IMR-90 (cell line): ENCODE results near the gene ZNF423. TPM values are rescaled to one million over a fixed set of nuclear protein-coding genes. Genes with fewer than 3 reads are reported as not detected.

Source experiments
- ATAC-seq: fragments of 200-7000 bp; cut with Tn5 transposase; 2 replicates; pipeline ENCODE4 v1.9.1; 2020; ENCODE audit warnings: low read depth, mild to moderate bottlenecking, moderate library complexity
- BruUV-seq: library from RNA; stranded (reverse); fragments of 400-500 nt; replicated peaks from 2 replicates; lab custom pipeline; 2021; lab: Mats Ljungman, UMichigan
- CTCF ChIA-PET: fragments of 300-600 bp; formaldehyde crosslinking; extraction: SDS; loops from one replicate; lab custom pipeline; 2021; ENCODE audit warnings: antibody characterized with exemption; lab: Yijun Ruan, JAX
- POLR2A ChIA-PET: fragments of 300-600 bp; sonication (Branson Sonifier 250); formaldehyde crosslinking; loops from one replicate; lab custom pipeline; 2022; ENCODE audit warnings: antibody characterized with exemption; ENCODE audit not compliant: unreplicated experiment; lab: Charles Lee
- DNase-seq: peaks from one replicate; pipeline ENCODE4 v3.0.0; 2013
- H2AFZ ChIP-seq: replicated peaks from 2 replicates; pipeline ENCODE3; 2013; ENCODE audit warnings: low read length, mild to moderate bottlenecking; ENCODE audit not compliant: poor library complexity
- H2AK5ac ChIP-seq: 2 replicates; pipeline ENCODE4 v1.6.1; 2013; ENCODE audit warnings: low read depth, low read length, inconsistent platforms
- H2AK9ac ChIP-seq: replicated peaks from 2 replicates; pipeline ENCODE3; 2013; ENCODE audit warnings: mild to moderate bottlenecking, low read depth, low read length, moderate library complexity; ENCODE audit not compliant: poor library complexity
- H2BK120ac ChIP-seq: 2 replicates; pipeline ENCODE4 v1.6.1; 2013; ENCODE audit warnings: low read depth, low read length, inconsistent platforms
- H2BK15ac ChIP-seq: 3 replicates; pipeline ENCODE4 v1.6.1; 2013; ENCODE audit warnings: low read depth, low read length, inconsistent platforms
- H2BK20ac ChIP-seq: 2 replicates; pipeline ENCODE4 v1.6.1; 2013; ENCODE audit warnings: low read depth, mild to moderate bottlenecking, inconsistent platforms, low read length, moderate library complexity
- H2BK5ac ChIP-seq: 2 replicates; pipeline ENCODE4 v1.6.1; 2013; ENCODE audit warnings: mild to moderate bottlenecking, low read depth, low read length, inconsistent platforms; ENCODE audit not compliant: poor library complexity, severe bottlenecking
- H3K14ac ChIP-seq: replicated peaks from 2 replicates; pipeline ENCODE4 v1.6.1; 2013; ENCODE audit warnings: low read depth, low read length, inconsistent platforms
- H3K18ac ChIP-seq: 2 replicates; pipeline ENCODE4 v1.6.1; 2013; ENCODE audit warnings: low read depth, low read length, control low read depth
- H3K23ac ChIP-seq: 2 replicates; pipeline ENCODE4 v1.6.1; 2013; ENCODE audit warnings: low read depth, low read length, inconsistent platforms
- H3K27ac ChIP-seq: 2 replicates; pipeline ENCODE4 v1.5.1; 2013; ENCODE audit warnings: mild to moderate bottlenecking, control low read depth, low read length; ENCODE audit not compliant: insufficient read depth
- H3K27me3 ChIP-seq: 2 replicates; pipeline ENCODE4 v1.6.1; 2013; ENCODE audit warnings: low read length; ENCODE audit not compliant: control insufficient read depth, insufficient read depth
- H3K36me3 ChIP-seq: 2 replicates; pipeline ENCODE4 v1.6.1; 2013; ENCODE audit warnings: low read length, mixed read lengths; ENCODE audit not compliant: control insufficient read depth, insufficient read depth
- H3K4ac ChIP-seq: 2 replicates; pipeline ENCODE4 v1.6.1; 2013; ENCODE audit warnings: low read depth, low read length, inconsistent platforms
- H3K4me1 ChIP-seq: 2 replicates; pipeline ENCODE4 v1.6.1; 2013; ENCODE audit warnings: low read length, mixed read lengths; ENCODE audit not compliant: control insufficient read depth, insufficient read depth
- H3K4me2 ChIP-seq: 2 replicates; pipeline ENCODE4 v1.6.1; 2013; ENCODE audit warnings: low read depth, mild to moderate bottlenecking, control low read depth, low read length, moderate library complexity
- H3K4me3 ChIP-seq: 2 replicates; pipeline ENCODE4 v1.5.1; 2013; ENCODE audit warnings: low read depth, mild to moderate bottlenecking, control low read depth, low read length, moderate library complexity; ENCODE audit not compliant: insufficient read depth
- H3K56ac ChIP-seq: 2 replicates; pipeline ENCODE4 v1.6.1; 2013; ENCODE audit warnings: low read length, inconsistent platforms; ENCODE audit not compliant: insufficient read depth; ENCODE audit errors: extremely low read depth
- H3K79me1 ChIP-seq, 2 experiments: 2 replicates each; pipeline ENCODE4 v1.6.1; 2013; ENCODE audit warnings: low read length in 2 of 2, inconsistent platforms in 1 of 2, low read depth in 1 of 2
- H3K9ac ChIP-seq: 2 replicates; pipeline ENCODE4 v1.6.1; 2013; ENCODE audit warnings: low read depth, low read length, control low read depth
- H3K9me1 ChIP-seq: 2 replicates; pipeline ENCODE4 v1.6.1; 2013; ENCODE audit warnings: low read length, inconsistent platforms; ENCODE audit not compliant: insufficient read depth
- H3K9me3 ChIP-seq: 2 replicates; pipeline ENCODE4 v1.6.1; 2013; ENCODE audit warnings: low read length; ENCODE audit not compliant: control insufficient read depth, insufficient read depth
- H4K20me1 ChIP-seq: 2 replicates; pipeline ENCODE4 v1.6.1; 2013; ENCODE audit warnings: low read length, inconsistent platforms; ENCODE audit not compliant: insufficient read depth
- H4K5ac ChIP-seq: 2 replicates; pipeline ENCODE4 v1.6.1; 2013; ENCODE audit warnings: mild to moderate bottlenecking, low read depth, low read length, control low read depth
- H4K8ac ChIP-seq, 2 experiments: 2 replicates each; pipeline ENCODE4 v1.6.1; 2013; ENCODE audit warnings: low read depth in 2 of 2, low read length in 2 of 2, control low read depth in 1 of 2, inconsistent platforms in 1 of 2
- H4K91ac ChIP-seq: 2 replicates; pipeline ENCODE4 v1.6.1; 2013; ENCODE audit warnings: low read depth, low read length, inconsistent platforms; ENCODE audit not compliant: insufficient read depth
- BHLHE40 ChIP-seq: fragments of 150-350 bp; IDR thresholded peaks from 2 replicates; pipeline ENCODE4 v1.6.1; 2016; ENCODE audit warnings: mild to moderate bottlenecking, low read depth, low read length
- CEBPB ChIP-seq: IDR thresholded peaks from 2 replicates; pipeline ENCODE4 v1.6.1; 2012; ENCODE audit warnings: low read depth, low read length, improper control_type of control experiment
- CHD1 ChIP-seq: IDR thresholded peaks from 2 replicates; pipeline ENCODE4 v1.6.1; 2012; ENCODE audit warnings: low read depth, low read length, improper control_type of control experiment
- FOS ChIP-seq: fragments of 150-350 bp; IDR thresholded peaks from 2 replicates; pipeline ENCODE4 v1.6.1; 2016; ENCODE audit warnings: low read depth, low read length
- MAFK ChIP-seq: IDR thresholded peaks from 2 replicates; pipeline ENCODE4 v1.6.1; 2012; ENCODE audit warnings: low read depth, low read length, improper control_type of control experiment
- MAZ ChIP-seq: IDR thresholded peaks from 2 replicates; pipeline ENCODE4 v1.6.1; 2012; ENCODE audit warnings: low read depth, mild to moderate bottlenecking, low read length, improper control_type of control experiment, moderate library complexity, borderline replicate concordance
- MXI1 ChIP-seq: IDR thresholded peaks from 2 replicates; pipeline ENCODE4 v1.6.1; 2012; ENCODE audit warnings: low read depth, mild to moderate bottlenecking, low read length, moderate library complexity, borderline replicate concordance
- NFE2L2 ChIP-seq: fragments of 150-350 bp; IDR thresholded peaks from 2 replicates; pipeline ENCODE4 v1.6.1; 2016; ENCODE audit warnings: low read depth, mild to moderate bottlenecking, low read length
- POLR2A ChIP-seq: IDR thresholded peaks from 2 replicates; pipeline ENCODE4 v1.6.1; 2012; ENCODE audit warnings: mild to moderate bottlenecking, low read depth, low read length
- RAD21 ChIP-seq: IDR thresholded peaks from 2 replicates; pipeline ENCODE4 v1.6.1; 2012; ENCODE audit warnings: low read length, improper control_type of control experiment
- RCOR1 ChIP-seq: IDR thresholded peaks from 2 replicates; pipeline ENCODE4 v1.6.1; 2012; ENCODE audit warnings: mild to moderate bottlenecking, low read length, improper control_type of control experiment; ENCODE audit not compliant: insufficient replicate concordance
- RFX5 ChIP-seq: IDR thresholded peaks from 2 replicates; pipeline ENCODE4 v1.8.0; 2012; ENCODE audit warnings: low read depth, mild to moderate bottlenecking, low read length, moderate library complexity
- SMC3 ChIP-seq: fragments of 150-350 bp; IDR thresholded peaks from 2 replicates; pipeline ENCODE4 v1.6.1; 2016; ENCODE audit warnings: low read depth, mild to moderate bottlenecking, antibody characterized with exemption, low read length, moderate library complexity
- WGBS, 2 experiments: methylation state at CpG; one replicate each; pipeline versions ENCODE4 v1.1.5 to v1.1.7; 2013; ENCODE audit warnings: missing lambda C conversion rate in 2 of 2; ENCODE audit not compliant: insufficient read length in 1 of 2; ENCODE audit errors: extremely low coverage in 2 of 2; 5-methylcytosine and 5-hydroxymethylcytosine counted together
- dilution Hi-C: fragments of 300-500 bp; cut with HindIII; formaldehyde crosslinking; loops from one replicate; pipeline ENCODE4 v1.14.3; 2018; ENCODE audit warnings: low sequenced_read_pairs; ENCODE audit not compliant: unreplicated experiment
- in situ Hi-C: fragments of 300-500 bp; cut with MboI; formaldehyde crosslinking; loops from 3 replicates; pipeline ENCODE4 v1.14.3; 2019; ENCODE audit warnings: low sequenced_read_pairs, inconsistent platforms, mixed read lengths
- intact Hi-C: fragments of 100-400 bp; cut with micrococcal nuclease; formaldehyde crosslinking; loops from 2 replicates; pipeline ENCODE4 v1.10.0; 2022
- polyA plus RNA-seq, 3 experiments: library from polyadenylated mRNA; depleted of rRNA; stranded (reverse); fragments of >200 nt; gene quantifications; 2 replicates each; pipeline ENCODE4 v1.2.3, GENCODE V29; 2012; ENCODE audit warnings: low replicate concordance in 1 of 3
- total RNA-seq: library from RNA; depleted of rRNA; stranded (reverse); fragments of >200 nt; gene quantifications from 2 replicates; pipeline ENCODE4 v1.2.3, GENCODE V29; 2012
- TF ChIP-seq, protein P1 (sequence below): conservative IDR thresholded peaks from 2 replicates; pipeline ENCODE4 v1.5.1; 2012; ENCODE audit warnings: mild to moderate bottlenecking, low read depth, low read length, improper control_type of control experiment
- TF ChIP-seq, protein P2 (sequence below): fragments of 150-350 bp; IDR thresholded peaks from 2 replicates; pipeline ENCODE4 v1.6.1; 2017; ENCODE audit warnings: mild to moderate bottlenecking, antibody characterized with exemption, low read length, low read depth
- TF ChIP-seq, protein P3 (sequence below): fragments of 150-350 bp; IDR thresholded peaks from 2 replicates; pipeline ENCODE4 v1.6.1; 2016; ENCODE audit warnings: low read depth, mild to moderate bottlenecking, low read length, moderate library complexity, borderline replicate concordance

Gene ZNF423
- total and polyA plus RNA-seq, 2 of the 4 experiments (the other 2 are of a cell fraction) = under 0.01 to 0.10 TPM

DNA sequence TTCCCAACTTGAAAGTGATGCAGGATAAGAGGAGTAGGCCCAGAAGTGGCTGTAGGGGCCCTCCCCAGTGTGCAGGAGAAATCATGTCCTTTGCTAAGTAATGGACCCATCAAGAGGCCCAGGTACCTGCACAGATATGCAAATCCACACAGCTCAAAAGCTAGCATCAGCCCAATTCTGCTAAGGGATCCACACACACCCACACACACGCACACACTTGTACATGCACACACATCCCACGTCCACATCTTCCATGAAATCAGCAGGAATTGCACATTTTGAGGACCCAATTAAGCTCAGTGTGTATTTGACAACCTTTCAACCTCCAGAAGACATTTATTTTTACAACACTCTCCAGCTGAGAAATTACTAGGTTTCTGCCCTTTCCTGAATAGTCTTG is 297.5 kb downstream of the ZNF423 start:
- 39% methylated on average over 2 of the region's 2 CpGs; no CpG with 5 or more reads in 1 of the 2 experiments for WGBS, 2 experiments
- Histone ChIP-seq H3K4ac (no peak overlapping the region), H3K14ac (no peak overlapping the region), H3K4me2 (no peak overlapping the region), H2BK5ac (no peak overlapping the region), H3K56ac (no peak overlapping the region), H3K4me3 (no peak overlapping the region), H3K4me1 (no peaks in the 10 kb centered on the region), H4K91ac (no peak overlapping the region), H4K20me1 (no peaks in the 10 kb centered on the region), H3K23ac (no peak overlapping the region), H3K36me3 (no peaks in the 10 kb centered on the region), H3K9me1 (no peaks in the 10 kb centered on the region), H2AK5ac (no peak overlapping the region), H3K9me3 (no peaks in the 10 kb centered on the region), H2BK120ac (no peak overlapping the region), H3K18ac (no peak overlapping the region), H4K5ac (no peak overlapping the region), H3K79me1 (no peaks in the 10 kb centered on the region), H3K27ac (no peak overlapping the region), H3K27me3 (peaks cover 2% of the 10 kb centered on the region; the same call in 1 of the 2 replicates), H2AFZ (no peak overlapping the region), H2AK9ac (no peak overlapping the region), H4K8ac (no peak overlapping the region), H2BK15ac (no peak overlapping the region), H2BK20ac (no peak overlapping the region), H3K9ac (no peak overlapping the region)
- DNase-seq (no peak), ATAC-seq (no peak)
- ChIA-PET POLR2A (no interaction called here), CTCF (no interaction called here)
- BruUV-seq = no TSS peak
- TF ChIP-seq, protein P1, sequence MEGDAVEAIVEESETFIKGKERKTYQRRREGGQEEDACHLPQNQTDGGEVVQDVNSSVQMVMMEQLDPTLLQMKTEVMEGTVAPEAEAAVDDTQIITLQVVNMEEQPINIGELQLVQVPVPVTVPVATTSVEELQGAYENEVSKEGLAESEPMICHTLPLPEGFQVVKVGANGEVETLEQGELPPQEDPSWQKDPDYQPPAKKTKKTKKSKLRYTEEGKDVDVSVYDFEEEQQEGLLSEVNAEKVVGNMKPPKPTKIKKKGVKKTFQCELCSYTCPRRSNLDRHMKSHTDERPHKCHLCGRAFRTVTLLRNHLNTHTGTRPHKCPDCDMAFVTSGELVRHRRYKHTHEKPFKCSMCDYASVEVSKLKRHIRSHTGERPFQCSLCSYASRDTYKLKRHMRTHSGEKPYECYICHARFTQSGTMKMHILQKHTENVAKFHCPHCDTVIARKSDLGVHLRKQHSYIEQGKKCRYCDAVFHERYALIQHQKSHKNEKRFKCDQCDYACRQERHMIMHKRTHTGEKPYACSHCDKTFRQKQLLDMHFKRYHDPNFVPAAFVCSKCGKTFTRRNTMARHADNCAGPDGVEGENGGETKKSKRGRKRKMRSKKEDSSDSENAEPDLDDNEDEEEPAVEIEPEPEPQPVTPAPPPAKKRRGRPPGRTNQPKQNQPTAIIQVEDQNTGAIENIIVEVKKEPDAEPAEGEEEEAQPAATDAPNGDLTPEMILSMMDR = no peak
- TF ChIP-seq RFX5 (no peak), CEBPB (no peak), NFE2L2 (no peak), POLR2A (no peak), RCOR1 (no peak), FOS (no peak), MAZ (no peak), MAFK (no peak), BHLHE40 (no peak), CHD1 (no peak), MXI1 (no peak), RAD21 (no peak), SMC3 (no peak)
- TF ChIP-seq, protein P2, sequence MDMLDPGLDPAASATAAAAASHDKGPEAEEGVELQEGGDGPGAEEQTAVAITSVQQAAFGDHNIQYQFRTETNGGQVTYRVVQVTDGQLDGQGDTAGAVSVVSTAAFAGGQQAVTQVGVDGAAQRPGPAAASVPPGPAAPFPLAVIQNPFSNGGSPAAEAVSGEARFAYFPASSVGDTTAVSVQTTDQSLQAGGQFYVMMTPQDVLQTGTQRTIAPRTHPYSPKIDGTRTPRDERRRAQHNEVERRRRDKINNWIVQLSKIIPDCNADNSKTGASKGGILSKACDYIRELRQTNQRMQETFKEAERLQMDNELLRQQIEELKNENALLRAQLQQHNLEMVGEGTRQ = no peak
- TF ChIP-seq, protein P3, sequence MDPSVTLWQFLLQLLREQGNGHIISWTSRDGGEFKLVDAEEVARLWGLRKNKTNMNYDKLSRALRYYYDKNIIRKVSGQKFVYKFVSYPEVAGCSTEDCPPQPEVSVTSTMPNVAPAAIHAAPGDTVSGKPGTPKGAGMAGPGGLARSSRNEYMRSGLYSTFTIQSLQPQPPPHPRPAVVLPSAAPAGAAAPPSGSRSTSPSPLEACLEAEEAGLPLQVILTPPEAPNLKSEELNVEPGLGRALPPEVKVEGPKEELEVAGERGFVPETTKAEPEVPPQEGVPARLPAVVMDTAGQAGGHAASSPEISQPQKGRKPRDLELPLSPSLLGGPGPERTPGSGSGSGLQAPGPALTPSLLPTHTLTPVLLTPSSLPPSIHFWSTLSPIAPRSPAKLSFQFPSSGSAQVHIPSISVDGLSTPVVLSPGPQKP = no peak
- intact Hi-C loops (no loop called here), dilution Hi-C loops (no loop called here), in situ Hi-C loops (no loop called here)
